ENCODE data around the gene BRF1.

BRF1 gene

DNA sequence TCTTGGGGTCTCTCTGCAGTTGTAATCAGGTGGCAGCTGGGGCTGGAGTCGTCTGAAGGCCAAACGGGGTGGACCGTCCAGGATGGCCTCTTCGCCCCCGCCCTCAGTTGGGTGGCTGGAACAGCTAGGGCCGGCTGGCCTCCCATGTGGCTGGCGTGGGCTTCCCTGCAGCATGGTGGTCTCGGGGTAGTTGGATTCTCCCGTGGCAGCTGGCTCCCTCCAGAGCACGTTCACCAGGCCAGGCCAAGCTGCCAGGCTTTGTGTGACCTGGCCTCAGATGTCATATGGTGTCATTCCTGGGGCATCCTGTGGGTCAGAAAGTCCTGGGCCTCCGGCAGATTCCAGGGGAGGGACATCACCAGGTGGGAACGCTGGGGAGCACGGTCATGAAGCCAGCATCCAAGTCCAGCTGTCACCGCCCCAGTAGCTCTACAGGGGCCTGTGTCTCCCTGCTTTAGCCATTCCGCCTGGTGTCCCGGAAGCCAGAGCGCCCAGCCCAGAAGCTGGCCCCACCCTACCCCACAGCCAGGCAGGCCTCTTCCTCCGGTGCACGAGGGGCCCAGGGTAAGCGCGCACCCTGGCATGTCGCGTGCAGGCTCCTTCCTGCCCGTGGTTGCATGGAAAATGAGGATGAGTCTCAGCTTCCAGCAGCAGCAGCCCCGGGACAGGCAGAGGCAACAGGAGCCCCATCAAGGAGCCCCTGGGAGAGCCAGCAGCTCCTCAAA, 118.3 kb downstream of the BRF1 start:
- in situ Hi-C loops (cut with MboI; ENCODE audit: low pct_unique_long_range_greater_than_20kb, low sequenced_read_pairs, unreplicated experiment) = no loop called here
- DNase-seq (ENCODE audit: low spot score) = no peak

DNA sequence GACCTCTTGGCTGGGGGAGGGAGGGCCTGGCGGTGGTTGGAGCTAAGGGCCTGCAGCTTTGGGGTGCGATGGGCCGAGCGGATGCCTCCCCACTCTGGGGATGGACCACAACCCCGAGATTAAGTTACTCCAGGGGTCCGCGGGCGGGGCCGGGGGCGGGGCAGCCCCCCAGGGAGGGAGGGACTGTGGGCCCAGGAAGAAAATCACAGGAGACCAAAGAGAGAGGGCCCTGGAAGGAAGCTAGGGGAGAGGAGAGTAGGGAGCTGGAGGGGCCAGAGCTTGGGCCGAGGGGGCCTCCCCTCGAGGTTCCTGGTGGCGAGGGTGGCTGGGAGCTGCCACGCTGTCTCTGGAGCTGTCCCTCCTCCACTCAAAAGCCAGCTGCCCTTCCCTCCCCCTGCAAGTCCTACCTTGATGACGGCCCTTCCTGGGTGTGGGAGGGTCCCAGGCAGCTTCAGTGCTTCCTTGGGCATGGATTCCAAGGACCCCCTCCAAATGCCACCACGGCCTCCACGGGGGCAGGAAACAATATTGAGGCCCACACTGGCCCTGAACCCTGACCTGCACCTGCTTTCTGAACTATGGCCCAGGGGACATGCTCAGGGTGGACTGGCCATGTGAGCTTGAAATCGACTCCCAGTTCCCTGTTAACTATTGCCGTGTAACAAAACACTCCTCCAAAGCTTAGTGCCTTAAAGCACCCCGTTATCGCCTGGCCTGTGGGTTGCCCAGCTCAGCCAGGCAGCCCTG, 119.1 kb downstream of the BRF1 start:
- in situ Hi-C loops (cut with MboI; ENCODE audit: low pct_unique_long_range_greater_than_20kb, low sequenced_read_pairs, unreplicated experiment) = no loop called here
- no peak for DNase-seq (ENCODE audit: low spot score)
- TF ChIP-seq, protein P1, sequence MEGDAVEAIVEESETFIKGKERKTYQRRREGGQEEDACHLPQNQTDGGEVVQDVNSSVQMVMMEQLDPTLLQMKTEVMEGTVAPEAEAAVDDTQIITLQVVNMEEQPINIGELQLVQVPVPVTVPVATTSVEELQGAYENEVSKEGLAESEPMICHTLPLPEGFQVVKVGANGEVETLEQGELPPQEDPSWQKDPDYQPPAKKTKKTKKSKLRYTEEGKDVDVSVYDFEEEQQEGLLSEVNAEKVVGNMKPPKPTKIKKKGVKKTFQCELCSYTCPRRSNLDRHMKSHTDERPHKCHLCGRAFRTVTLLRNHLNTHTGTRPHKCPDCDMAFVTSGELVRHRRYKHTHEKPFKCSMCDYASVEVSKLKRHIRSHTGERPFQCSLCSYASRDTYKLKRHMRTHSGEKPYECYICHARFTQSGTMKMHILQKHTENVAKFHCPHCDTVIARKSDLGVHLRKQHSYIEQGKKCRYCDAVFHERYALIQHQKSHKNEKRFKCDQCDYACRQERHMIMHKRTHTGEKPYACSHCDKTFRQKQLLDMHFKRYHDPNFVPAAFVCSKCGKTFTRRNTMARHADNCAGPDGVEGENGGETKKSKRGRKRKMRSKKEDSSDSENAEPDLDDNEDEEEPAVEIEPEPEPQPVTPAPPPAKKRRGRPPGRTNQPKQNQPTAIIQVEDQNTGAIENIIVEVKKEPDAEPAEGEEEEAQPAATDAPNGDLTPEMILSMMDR (IDR thresholded peaks at IDR 0.05; ENCODE audit: extremely low read depth, insufficient read depth, missing control alignments) = no peak

More for the DNA sequence above, 118.3 kb downstream of the BRF1 start:
- TF ChIP-seq, protein P1 (IDR thresholded peaks at IDR 0.05; ENCODE audit: extremely low read depth, insufficient read depth, missing control alignments) = no peak

DNA sequence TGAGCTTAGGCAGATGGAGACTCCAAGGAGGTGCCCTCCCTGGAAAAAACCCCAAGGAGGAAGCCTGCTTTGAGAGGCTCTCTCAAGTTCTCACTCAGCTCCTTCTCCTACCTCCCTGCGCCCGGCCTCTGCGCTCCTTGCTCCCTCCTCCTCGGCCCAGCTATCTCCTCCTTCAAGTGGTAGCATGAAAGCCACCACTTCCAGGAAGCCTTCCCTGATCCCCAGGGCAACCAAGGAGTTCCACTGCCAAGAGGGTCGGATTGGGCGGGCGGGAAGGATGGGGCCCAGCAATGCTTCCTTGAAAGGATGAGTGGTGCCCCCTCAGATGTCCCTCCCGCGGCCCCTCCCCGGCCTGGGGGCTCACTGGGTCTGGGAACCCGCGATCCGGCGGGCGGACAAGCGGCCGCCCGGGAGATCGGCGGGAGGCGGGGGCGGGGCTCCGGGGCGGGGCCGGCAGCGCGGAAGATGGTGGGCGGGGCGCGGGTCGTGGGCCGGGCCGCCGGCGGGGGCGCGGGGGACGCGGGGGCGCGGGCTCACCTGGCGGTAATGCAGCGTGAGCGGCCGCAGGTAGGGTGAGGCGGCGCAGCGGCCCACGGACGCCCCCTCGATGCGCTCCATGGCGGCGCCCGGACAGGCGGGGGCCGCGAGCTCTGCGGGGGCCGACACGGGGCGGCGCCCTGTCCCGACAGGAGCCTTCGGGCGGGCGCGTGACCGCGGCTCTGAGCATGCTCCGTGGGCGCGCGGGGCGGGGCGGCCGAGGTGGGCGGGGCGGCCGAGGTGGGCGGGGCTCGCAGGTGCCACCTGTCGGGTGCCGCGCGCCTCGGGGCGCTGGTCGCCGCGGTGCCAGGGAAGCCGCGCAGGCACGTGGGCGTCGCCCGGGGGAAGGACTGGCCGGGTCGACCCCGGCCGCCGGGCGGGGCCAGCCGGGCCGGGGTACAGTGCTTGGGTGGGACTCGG, 119.9 kb downstream of the BRF1 start, which contains the start of gene NUDT14:
Gene NUDT14, minus strand, starts transcription at position 721 of the 957 bp plus-strand sequence. Its CDS starts 103 bp downstream, at position 618.
- TF ChIP-seq, protein P1 (IDR thresholded peaks at IDR 0.05; ENCODE audit: extremely low read depth, insufficient read depth, missing control alignments) = no peak

DNA sequence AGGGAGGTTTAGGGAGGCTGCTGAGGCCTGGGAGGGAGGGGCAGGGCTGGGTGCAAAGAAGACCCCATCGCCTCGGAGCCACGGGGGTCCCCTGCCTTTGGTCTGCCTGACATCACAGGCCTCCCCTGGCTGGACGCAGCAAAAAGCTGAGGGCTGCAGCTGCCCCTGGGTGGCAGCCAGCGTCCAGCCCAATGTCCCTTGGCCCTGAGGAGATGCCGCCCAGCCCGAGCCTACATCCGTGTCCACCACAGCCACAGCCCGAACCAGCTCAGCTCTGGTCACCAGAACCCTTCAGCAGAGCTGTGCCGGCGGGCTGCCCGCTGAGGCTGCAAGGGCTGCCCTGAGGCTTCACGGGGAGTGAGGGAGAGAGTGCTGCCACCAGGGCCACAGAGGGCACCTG, 121.6 kb downstream of the BRF1 start:
- DNase-seq (ENCODE audit: low spot score) = no peak
- TF ChIP-seq, protein P1 (IDR thresholded peaks at IDR 0.05; ENCODE audit: extremely low read depth, insufficient read depth, missing control alignments) = no peak
- in situ Hi-C loops (cut with MboI; ENCODE audit: low pct_unique_long_range_greater_than_20kb, low sequenced_read_pairs, unreplicated experiment) = no loop called here

More for the DNA sequence above, 119.9 kb downstream of the BRF1 start, which contains the start of gene NUDT14:
- DNase-seq (ENCODE audit: low spot score) = peak; percentile 99
- in situ Hi-C loops (cut with MboI; ENCODE audit: low pct_unique_long_range_greater_than_20kb, low sequenced_read_pairs, unreplicated experiment) = no loop called here

DNA sequence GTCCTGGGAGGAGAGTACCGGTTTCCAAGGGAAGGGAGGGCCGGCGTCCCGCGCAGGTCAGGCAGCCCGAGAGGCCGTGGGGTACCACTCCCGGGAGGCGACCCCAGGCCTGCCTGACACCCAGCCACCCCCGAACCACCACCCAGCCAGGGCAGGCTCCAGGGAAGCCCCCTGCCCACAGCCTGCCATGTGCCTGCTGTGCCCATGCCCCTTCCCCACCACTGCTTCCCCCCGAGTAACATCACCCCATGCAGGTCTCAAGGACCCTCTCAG, 122.0 kb downstream of the BRF1 start:
- TF ChIP-seq, protein P1 (IDR thresholded peaks at IDR 0.05; ENCODE audit: extremely low read depth, insufficient read depth, missing control alignments) = no peak
- in situ Hi-C loops (cut with MboI; ENCODE audit: low pct_unique_long_range_greater_than_20kb, low sequenced_read_pairs, unreplicated experiment) = no loop called here
- DNase-seq (ENCODE audit: low spot score) = no peak

All from GM13977 (cell line).